ENCODE measurements around the gene ACOT7. TPM values are rescaled to one million over a fixed set of nuclear protein-coding genes. Genes with fewer than 3 reads are reported as not detected.
"Not testable (repeated sequence)": the region's sequence is repeated elsewhere in the genome, so short reads cannot be mapped to it uniquely, and the experiment has no call there.

The ACOT7 gene
- total RNA-seq, 1 donor from 2014 or later, result 128 TPM

DNA sequence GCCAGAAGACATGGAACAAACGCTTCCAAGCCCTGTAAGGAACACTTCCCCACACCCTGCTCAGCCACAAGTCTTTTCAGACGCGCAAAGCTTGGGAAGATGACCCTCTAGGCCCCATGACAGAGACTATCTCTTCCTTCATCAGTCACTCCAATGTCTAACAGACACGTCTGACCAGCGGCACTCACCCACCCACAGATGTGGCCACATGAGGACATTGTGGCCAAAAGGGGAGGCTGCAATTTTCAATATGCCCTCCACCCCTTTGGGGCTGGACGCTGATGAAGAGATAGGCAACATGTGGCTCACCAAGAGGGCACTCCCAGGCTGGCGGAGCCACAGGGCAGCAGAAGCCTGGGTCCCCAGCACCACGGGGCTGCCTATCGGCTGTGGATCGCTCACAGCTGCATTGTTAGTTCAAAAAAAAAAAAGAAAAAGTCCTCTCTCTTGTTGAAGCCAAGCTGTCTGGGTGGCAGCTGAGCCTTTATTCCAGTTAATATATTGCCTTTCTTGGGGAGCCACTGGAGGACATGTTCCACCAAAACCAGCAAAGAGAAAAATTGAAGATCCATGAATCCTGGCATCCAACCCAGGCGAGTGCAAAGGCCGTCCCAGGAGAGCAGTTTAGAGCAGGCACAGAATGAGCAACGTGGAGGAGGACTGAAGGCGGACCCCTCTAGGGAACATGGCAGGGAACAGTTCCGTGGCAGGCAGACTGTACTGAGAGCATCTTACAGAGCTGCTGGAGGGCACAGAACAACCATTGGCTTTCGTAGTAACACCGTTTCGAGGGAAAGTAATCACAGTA lies 80.0 kb downstream of the ACOT7 start:
- Mint-ChIP-seq H3K9me3 (no peaks in the 10 kb centered on the region), H3K36me3 (ENCODE audit: low read depth) (peaks cover 22% of the 10 kb centered on the region), H3K4me1 (ENCODE audit: low read depth) (peaks cover 6% of the 10 kb centered on the region), H3K4me3 (ENCODE audit: low read depth) (no peak overlapping the region), H3K27ac (no peak overlapping the region), H3K27me3 (ENCODE audit: low read depth) (no peaks in the 10 kb centered on the region)
- intact Hi-C loops (cut with micrococcal nuclease), result no loop called here
- DNase-seq (ENCODE audit: low spot score), result no peak

DNA sequence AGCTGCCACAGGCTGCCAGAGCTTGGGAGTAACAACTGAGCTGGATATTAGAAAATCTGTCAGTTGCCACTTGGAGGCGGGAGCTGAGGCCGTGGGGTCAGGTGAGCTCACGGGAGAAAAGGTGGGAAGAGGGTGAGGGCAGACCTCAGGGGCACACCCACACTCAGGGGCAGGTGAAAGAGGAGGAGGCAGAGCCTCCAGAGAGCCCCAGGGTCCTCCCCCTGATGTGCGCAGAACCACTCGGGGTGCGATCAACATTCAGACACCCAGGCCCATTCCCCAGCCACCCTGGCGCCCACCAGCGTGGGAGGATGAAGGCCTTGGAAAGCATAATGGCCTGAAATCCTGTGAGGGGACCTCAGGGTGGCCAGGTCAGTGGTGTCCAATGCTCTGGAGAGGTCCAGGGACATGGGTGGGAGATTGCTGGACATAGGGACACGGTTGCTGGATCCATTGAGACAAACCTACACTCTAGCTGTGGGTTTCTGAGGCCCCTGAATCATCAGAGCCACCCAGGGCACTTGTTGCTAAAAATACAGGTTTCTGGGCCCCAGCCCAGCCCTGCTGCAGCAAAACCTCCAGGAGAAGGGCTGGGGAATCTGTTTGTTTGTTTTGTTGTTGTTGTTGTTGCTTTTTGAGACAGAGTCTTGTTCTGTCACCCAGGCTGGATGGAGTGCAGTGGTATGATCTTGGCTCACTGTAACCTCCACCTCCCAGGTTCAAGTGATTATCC lies 83.3 kb downstream of the ACOT7 start:
- Mint-ChIP-seq H3K27me3 (ENCODE audit: low read depth) (no peaks in the 10 kb centered on the region), H3K27ac (no peak overlapping the region), H3K4me1 (ENCODE audit: low read depth) (no peaks in the 10 kb centered on the region), H3K9me3 (no peaks in the 10 kb centered on the region), H3K36me3 (ENCODE audit: low read depth) (peaks cover 21% of the 10 kb centered on the region), H3K4me3 (ENCODE audit: low read depth) (no peak overlapping the region)
- DNase-seq (ENCODE audit: low spot score), result no peak
- intact Hi-C loops (cut with micrococcal nuclease), result no loop called here

DNA sequence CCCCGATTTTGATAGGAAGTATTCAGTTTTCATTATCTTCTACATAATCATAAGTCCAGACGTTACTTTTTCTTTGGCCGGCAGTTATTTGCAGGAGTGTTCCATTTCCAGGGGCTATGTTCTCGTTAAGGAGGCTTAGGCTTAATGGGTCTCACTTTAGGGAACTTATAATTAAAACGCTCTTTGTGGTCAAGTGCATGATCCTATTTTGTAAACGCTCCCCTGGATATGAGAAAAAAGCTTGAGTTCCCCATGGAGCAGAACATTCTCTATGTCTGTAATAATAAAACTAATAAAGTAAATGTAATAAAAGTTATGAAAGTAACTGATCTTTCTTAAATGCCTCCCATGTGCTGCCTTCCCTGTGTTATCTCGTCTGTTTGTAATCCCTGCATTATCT lies 84.0 kb downstream of the ACOT7 start:
- no peaks in the 10 kb centered on the region for H3K27me3 Mint-ChIP-seq (ENCODE audit: low read depth)
- peaks cover 21% of the 10 kb centered on the region for H3K36me3 Mint-ChIP-seq (ENCODE audit: low read depth)
- no peaks in the 10 kb centered on the region for H3K9me3 Mint-ChIP-seq
- H3K4me1 Mint-ChIP-seq (ENCODE audit: low read depth), result no peaks in the 10 kb centered on the region
- intact Hi-C loops (cut with micrococcal nuclease), result no loop called here
- H3K4me3 Mint-ChIP-seq (ENCODE audit: low read depth), result no peak overlapping the region
- no peak overlapping the region for H3K27ac Mint-ChIP-seq
- DNase-seq (ENCODE audit: low spot score), result no peak

DNA sequence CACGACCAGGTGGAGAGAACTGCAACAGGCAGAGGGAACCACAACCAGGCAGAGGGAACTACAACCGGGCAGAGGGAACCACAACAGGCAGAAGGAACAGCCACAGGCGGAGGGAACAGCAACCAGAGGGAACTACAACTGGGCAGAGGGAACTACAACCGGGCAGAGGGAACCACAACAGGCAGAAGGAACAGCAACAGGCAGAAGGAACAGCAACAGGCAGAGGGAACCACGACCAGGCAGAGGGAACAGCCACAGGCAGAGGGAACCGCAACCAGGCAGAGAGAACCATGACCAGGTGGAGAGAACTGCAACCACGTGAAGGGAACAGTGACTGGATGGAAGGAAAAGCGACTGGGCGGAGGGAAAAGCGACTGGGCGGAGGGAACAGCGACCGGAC lies 85.1 kb downstream of the ACOT7 start:
- DNase-seq (ENCODE audit: low spot score), result no peak
- H3K9me3 Mint-ChIP-seq, result no peaks in the 10 kb centered on the region
- H3K27ac Mint-ChIP-seq, result no peak overlapping the region
- intact Hi-C loops (cut with micrococcal nuclease), result no loop called here
- peaks cover 18% of the 10 kb centered on the region for H3K36me3 Mint-ChIP-seq (ENCODE audit: low read depth)
- no peak overlapping the region for H3K4me3 Mint-ChIP-seq (ENCODE audit: low read depth)
- no peaks in the 10 kb centered on the region for H3K4me1 Mint-ChIP-seq (ENCODE audit: low read depth)
- no peaks in the 10 kb centered on the region for H3K27me3 Mint-ChIP-seq (ENCODE audit: low read depth)

DNA sequence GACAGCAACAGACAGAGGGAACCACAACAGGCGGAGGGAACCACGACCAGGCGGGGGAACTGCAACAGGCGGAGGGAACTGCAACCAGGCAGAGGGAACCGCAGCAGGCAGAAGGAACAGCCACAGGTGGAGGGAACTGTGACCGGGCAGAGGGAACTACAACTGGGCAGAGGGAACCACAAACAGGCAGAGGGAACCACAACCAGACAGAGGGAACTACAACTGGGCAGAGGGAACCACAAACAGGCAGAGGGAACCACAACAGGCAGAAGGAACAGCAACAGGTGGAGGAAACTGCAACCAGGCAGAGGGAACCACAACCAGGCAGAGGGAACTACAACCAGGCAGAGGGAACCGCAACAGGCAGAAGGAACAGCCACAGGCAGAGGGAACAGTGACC lies 85.9 kb downstream of the ACOT7 start:
- H3K27ac Mint-ChIP-seq; H3K9me3 Mint-ChIP-seq; intact Hi-C loops (cut with micrococcal nuclease); H3K4me3 Mint-ChIP-seq (ENCODE audit: low read depth); H3K27me3 Mint-ChIP-seq (ENCODE audit: low read depth); DNase-seq (ENCODE audit: low spot score); H3K4me1 Mint-ChIP-seq (ENCODE audit: low read depth): not testable (repeated sequence)
- peaks cover 18% of the 10 kb centered on the region for H3K36me3 Mint-ChIP-seq (ENCODE audit: low read depth)

DNA sequence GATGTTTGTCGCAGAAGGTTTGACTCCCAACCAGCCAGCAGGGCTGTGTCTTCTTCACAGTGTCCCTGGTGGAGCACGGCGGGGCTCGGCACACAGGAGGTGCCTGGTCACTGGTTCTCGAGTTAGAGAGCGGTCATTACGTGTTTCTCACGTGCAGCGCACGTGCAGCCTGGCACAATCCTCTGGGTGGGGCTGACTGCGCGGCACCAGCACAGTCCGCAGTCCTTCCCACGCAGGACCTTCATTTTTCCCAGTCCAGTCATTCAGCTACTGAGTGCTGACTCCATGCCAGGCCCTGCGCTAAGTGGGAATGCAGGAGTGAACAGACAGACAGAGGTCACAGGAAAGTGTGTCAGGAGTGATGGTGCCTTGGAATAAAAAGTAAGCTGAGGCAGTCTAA lies 86.5 kb downstream of the ACOT7 start:
- Mint-ChIP-seq H3K36me3 (ENCODE audit: low read depth) (peaks cover 18% of the 10 kb centered on the region), H3K4me1 (ENCODE audit: low read depth) (no peaks in the 10 kb centered on the region), H3K27me3 (ENCODE audit: low read depth) (no peaks in the 10 kb centered on the region), H3K4me3 (ENCODE audit: low read depth) (no peak overlapping the region), H3K9me3 (no peaks in the 10 kb centered on the region), H3K27ac (no peak overlapping the region)
- no peak for DNase-seq (ENCODE audit: low spot score)
- intact Hi-C loops (cut with micrococcal nuclease), result no loop called here

DNA sequence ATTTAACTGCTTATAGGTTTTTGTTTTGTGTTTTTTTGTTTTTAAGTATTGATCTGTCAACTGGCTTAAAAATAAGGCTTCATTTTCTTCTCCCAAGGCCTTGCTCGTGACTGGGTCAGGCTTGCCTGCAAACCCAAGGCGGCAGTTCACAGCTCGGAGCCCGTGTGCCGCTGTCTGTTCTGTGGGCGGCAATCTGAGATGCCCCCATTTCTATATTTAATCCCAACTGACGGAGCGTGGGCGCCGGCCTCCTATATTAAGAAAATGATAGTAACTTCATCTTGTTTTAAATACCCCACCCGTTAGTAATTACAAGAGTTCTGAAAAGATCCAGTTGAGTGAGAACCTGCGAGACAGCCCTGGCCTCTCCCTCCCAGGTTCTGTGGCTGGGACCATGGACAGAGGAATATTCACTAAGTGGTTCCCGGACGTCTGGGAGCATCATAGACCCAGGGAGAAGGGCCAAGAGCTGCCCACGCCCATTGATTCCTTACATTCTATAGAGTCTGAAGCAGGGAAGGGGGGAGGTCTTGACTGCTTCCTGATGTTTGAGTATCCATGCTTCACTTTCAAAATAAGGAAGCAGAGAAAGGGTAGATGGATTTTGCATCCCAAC lies 90.1 kb downstream of the ACOT7 start:
- DNase-seq (ENCODE audit: low spot score), result no peak
- no peaks in the 10 kb centered on the region for H3K27me3 Mint-ChIP-seq (ENCODE audit: low read depth)
- H3K4me3 Mint-ChIP-seq (ENCODE audit: low read depth), result no peak overlapping the region
- intact Hi-C loops (cut with micrococcal nuclease), result no loop called here
- H3K27ac Mint-ChIP-seq, result no peak overlapping the region
- no peaks in the 10 kb centered on the region for H3K4me1 Mint-ChIP-seq (ENCODE audit: low read depth)
- H3K36me3 Mint-ChIP-seq (ENCODE audit: low read depth), result peaks cover 12% of the 10 kb centered on the region
- H3K9me3 Mint-ChIP-seq, result no peaks in the 10 kb centered on the region

DNA sequence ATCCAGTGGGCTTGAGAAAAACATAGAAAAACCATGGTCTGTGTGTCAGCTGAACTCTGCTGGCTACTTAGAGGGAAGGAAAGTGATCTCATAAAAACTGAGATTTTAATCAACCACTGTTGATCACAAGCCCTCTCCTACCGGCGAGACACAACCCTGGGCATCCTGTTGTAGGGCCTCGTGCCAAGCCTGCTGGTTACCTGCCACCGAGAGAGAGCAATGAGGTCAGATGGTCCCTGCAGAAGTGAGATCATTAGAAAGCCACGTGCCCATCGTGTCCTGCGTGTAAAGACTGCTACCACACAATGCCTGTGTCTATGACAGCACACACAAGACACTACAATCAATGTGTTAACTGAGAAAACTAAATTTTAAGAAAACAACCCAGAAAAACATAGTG lies 91.0 kb downstream of the ACOT7 start:
- Mint-ChIP-seq H3K27me3 (ENCODE audit: low read depth) (no peaks in the 10 kb centered on the region), H3K27ac (no peak overlapping the region), H3K36me3 (ENCODE audit: low read depth) (peaks cover 10% of the 10 kb centered on the region), H3K4me3 (ENCODE audit: low read depth) (no peak overlapping the region), H3K9me3 (no peaks in the 10 kb centered on the region), H3K4me1 (ENCODE audit: low read depth) (no peaks in the 10 kb centered on the region)
- DNase-seq (ENCODE audit: low spot score), result no peak
- intact Hi-C loops (cut with micrococcal nuclease), result no loop called here

DNA sequence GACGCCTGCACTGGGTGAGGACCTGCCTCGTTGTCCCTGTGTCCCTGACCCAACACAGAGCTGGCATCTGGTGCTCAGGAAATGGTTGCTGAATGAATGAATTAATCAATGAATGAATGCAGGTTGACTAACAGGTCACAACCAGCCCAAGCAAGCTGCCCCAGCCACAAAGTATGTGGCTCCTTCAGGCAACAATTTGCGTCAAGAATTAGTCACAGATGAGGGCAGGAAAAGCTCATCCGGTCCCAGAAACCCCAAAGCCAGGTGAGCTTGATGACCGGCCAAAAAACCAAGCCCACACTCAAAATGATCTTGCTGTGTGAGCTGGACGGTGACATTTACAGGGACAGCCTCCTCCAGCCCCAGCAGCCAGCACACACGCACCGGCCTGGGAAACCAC lies 92.0 kb downstream of the ACOT7 start:
- Mint-ChIP-seq H3K27ac (no peak overlapping the region), H3K4me1 (ENCODE audit: low read depth) (no peaks in the 10 kb centered on the region), H3K36me3 (ENCODE audit: low read depth) (peaks cover under 1% of the 10 kb centered on the region), H3K4me3 (ENCODE audit: low read depth) (no peak overlapping the region), H3K9me3 (no peaks in the 10 kb centered on the region), H3K27me3 (ENCODE audit: low read depth) (no peaks in the 10 kb centered on the region)
- no peak for DNase-seq (ENCODE audit: low spot score)
- intact Hi-C loops (cut with micrococcal nuclease), result no loop called here

DNA sequence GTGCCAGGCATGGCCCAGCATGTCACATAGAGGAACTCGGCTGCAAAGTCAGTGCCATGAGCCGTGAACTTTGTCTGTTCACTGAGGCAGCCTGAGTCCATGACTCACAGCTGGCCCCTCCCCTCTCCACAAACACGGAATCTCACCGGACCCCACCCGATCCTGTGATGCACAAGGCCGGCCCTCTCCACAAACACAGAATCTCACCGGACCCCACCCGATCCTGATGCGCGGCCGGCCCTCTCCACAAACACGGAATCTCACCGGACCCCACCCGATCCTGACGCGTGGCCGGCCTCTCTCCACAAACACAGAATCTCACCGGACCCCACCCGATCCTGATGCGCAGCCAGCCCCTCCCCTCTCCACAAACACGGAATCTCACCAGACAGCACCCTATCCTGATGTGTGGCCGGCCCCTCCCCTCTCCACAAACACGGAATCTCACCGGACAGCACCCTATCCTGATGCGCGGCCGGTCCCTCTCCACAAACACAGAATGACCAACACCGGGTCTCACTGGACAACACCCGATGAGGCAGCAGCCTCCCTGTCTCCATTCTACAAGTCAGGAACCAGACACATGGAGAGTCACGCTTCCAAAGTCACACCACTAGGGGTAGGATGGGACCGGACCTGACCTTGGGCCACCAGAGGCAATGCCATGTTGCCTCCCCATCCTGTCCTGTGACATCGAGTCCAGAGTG lies 93.1 kb downstream of the ACOT7 start:
- DNase-seq (ENCODE audit: low spot score), result no peak
- no peaks in the 10 kb centered on the region for H3K4me1 Mint-ChIP-seq (ENCODE audit: low read depth)
- no peak overlapping the region for H3K27ac Mint-ChIP-seq
- no peak overlapping the region for H3K4me3 Mint-ChIP-seq (ENCODE audit: low read depth)
- H3K36me3 Mint-ChIP-seq (ENCODE audit: low read depth), result no peaks in the 10 kb centered on the region
- H3K27me3 Mint-ChIP-seq (ENCODE audit: low read depth), result no peaks in the 10 kb centered on the region
- no peaks in the 10 kb centered on the region for H3K9me3 Mint-ChIP-seq
- intact Hi-C loops (cut with micrococcal nuclease), result no loop called here

DNA sequence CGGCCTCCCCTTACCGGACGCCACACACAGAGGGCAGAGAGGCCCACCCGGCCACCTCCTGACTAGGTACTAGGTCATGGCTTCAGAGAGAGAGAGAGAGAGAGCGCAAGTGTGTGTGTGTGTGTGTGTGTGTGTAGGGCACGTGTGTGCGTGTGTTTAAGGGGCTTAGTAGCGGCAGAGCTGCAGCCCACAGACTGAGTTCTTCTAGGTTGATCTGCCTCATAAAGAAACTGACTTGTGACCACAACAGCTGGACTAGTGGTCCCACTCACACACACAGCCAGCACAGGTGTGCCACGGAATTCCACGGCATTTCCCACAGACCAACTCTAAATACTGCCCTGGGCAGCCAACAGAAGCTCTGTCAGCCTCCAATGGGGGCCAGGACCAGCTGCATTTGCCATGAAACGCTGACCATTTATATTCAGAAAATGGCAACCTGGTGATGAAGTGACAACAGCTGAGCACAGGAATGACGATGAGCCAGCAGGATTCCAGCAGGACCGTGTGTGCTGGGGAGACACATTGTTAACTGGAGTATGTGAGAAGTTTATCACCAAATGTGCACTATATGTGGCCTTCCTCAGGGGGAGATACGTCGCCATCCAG lies 93.9 kb downstream of the ACOT7 start:
- intact Hi-C loops (cut with micrococcal nuclease), result no loop called here
- Mint-ChIP-seq H3K27me3 (ENCODE audit: low read depth) (no peaks in the 10 kb centered on the region), H3K9me3 (no peaks in the 10 kb centered on the region), H3K36me3 (ENCODE audit: low read depth) (peaks cover 2% of the 10 kb centered on the region), H3K27ac (no peak overlapping the region), H3K4me1 (ENCODE audit: low read depth) (no peaks in the 10 kb centered on the region), H3K4me3 (ENCODE audit: low read depth) (no peak overlapping the region)
- no peak for DNase-seq (ENCODE audit: low spot score)

DNA sequence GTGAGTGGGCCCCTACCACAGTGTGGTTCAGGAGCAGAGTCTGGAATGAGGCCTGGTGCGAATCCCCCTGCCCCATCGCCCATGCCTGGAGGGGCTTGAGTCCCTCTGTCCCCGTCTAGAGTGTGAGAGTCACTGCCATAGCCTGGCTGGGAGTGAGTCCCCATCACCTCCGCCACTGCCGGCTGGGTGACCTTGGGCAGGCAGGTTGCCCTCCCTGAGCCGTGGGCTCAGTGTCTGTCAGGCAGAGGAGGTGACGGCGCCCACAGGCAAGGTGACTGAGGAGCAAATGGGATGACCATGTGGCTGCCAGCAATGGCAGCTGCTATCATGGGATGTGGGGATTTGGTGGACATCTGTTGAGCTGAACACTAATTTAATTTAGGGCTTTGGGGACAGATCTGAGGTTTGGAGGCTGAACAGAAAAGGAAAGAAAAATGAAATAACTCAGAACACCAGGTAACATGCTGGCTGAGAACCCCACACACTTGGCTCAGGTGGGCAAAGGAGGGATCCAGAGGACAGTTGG lies 94.6 kb downstream of the ACOT7 start:
- Mint-ChIP-seq H3K27me3 (ENCODE audit: low read depth) (no peaks in the 10 kb centered on the region), H3K36me3 (ENCODE audit: low read depth) (peaks cover 6% of the 10 kb centered on the region), H3K4me3 (ENCODE audit: low read depth) (no peak overlapping the region), H3K4me1 (ENCODE audit: low read depth) (no peaks in the 10 kb centered on the region), H3K27ac (no peak overlapping the region), H3K9me3 (no peaks in the 10 kb centered on the region)
- intact Hi-C loops (cut with micrococcal nuclease), result no loop called here
- DNase-seq (ENCODE audit: low spot score), result no peak
